H1 (cell line): ENCODE results near the gene LRP8. TPM values are rescaled to one million over a fixed set of nuclear protein-coding genes. Genes with fewer than 3 reads are reported as not detected.

Experiments used
- CTCF ChIA-PET: fragments of 300-600 bp; sonication (Branson Sonifier 250); formaldehyde crosslinking; loops from one replicate; lab custom pipeline; 2021; ENCODE audit not compliant: partially characterized antibody; lab: Charles Lee
- POLR2A ChIA-PET: fragments of 300-600 bp; sonication (Branson Sonifier 250); formaldehyde crosslinking; loops from one replicate; lab custom pipeline; 2021; ENCODE audit warnings: inconsistent platforms; ENCODE audit not compliant: partially characterized antibody; lab: Charles Lee
- DNase-seq, 2 experiments: peaks; one replicate each; pipeline versions ENCODE4 v3.0.0 to v3.0.0-alpha.2; 2010 to 2022; ENCODE audit warnings: low spot score in 2 of 2, low read depth in 1 of 2, mixed read lengths in 1 of 2
- FAIRE-seq: peaks from 2 replicates; lab custom pipeline; 2011; peaks lifted over from hg19 to GRCh38; lab: Jason Lieb, UNC
- H2AFZ ChIP-seq: 2 replicates; pipeline ENCODE4 v1.8.1; 2012; ENCODE audit warnings: low read length, inconsistent platforms
- H2AK5ac ChIP-seq: 2 replicates; pipeline ENCODE4 v1.6.1; 2013; ENCODE audit warnings: low read depth, low read length
- H2BK120ac ChIP-seq: replicated peaks from 2 replicates; pipeline ENCODE3; 2013; ENCODE audit warnings: low read depth, low read length, inconsistent platforms
- H2BK12ac ChIP-seq: 2 replicates; pipeline ENCODE4 v1.6.1; 2013; ENCODE audit warnings: low read depth, low read length
- H2BK15ac ChIP-seq: 2 replicates; pipeline ENCODE4 v1.6.1; 2013; ENCODE audit warnings: low read length
- H2BK20ac ChIP-seq: 2 replicates; pipeline ENCODE4 v1.6.1; 2013; ENCODE audit warnings: low read length
- H2BK5ac ChIP-seq: 2 replicates; pipeline ENCODE4 v1.6.1; 2013; ENCODE audit warnings: low read depth, low read length
- H3K14ac ChIP-seq: 2 replicates; pipeline ENCODE4 v1.6.1; 2013; ENCODE audit warnings: inconsistent platforms; ENCODE audit not compliant: insufficient read length
- H3K18ac ChIP-seq: 2 replicates; pipeline ENCODE4 v1.6.1; 2013; ENCODE audit warnings: low read length; ENCODE audit errors: extremely low read depth
- H3K23ac ChIP-seq: 2 replicates; pipeline ENCODE4 v1.6.1; 2013; ENCODE audit warnings: inconsistent platforms; ENCODE audit not compliant: insufficient read length
- H3K23me2 ChIP-seq: 2 replicates; pipeline ENCODE4 v1.6.1; 2013; ENCODE audit warnings: low read depth, low read length
- H3K27ac ChIP-seq: 2 replicates; pipeline ENCODE4 v1.6.1; 2011; ENCODE audit warnings: low read depth, low read length, inconsistent platforms
- H3K27me3 ChIP-seq, 4 experiments: replicated peaks in 1 of 4; 1 replicate in 1 of 4; 2 replicates in 3 of 4; pipeline versions ENCODE4 v1.6.1 to v1.8.1; 2011 to 2013; ENCODE audit warnings: low read length in 3 of 4, mild to moderate bottlenecking in 3 of 4, inconsistent platforms in 2 of 4, mixed read lengths in 2 of 4, moderate library complexity in 1 of 4; ENCODE audit not compliant: control insufficient read depth in 3 of 4, insufficient read depth in 3 of 4; ENCODE audit errors: extremely low read depth in 1 of 4
- H3K36me3 ChIP-seq, 4 experiments: 2 replicates each; pipeline versions ENCODE4 v1.6.1 to v1.8.1; 2011 to 2013; ENCODE audit warnings: mild to moderate bottlenecking in 4 of 4, low read length in 3 of 4, moderate library complexity in 2 of 4, control low read depth in 1 of 4, inconsistent platforms in 1 of 4; ENCODE audit not compliant: insufficient read depth in 4 of 4, control insufficient read depth in 2 of 4
- H3K4ac ChIP-seq: replicated peaks from 2 replicates; pipeline ENCODE3; 2013; ENCODE audit warnings: low read length, low read depth, mixed read lengths, inconsistent platforms; ENCODE audit not compliant: insufficient read length
- H3K4me1 ChIP-seq, 4 experiments: replicated peaks in 1 of 4; 1 replicate in 1 of 4; 2 replicates in 3 of 4; pipeline versions ENCODE4 v1.6.1 to v1.8.1; 2011 to 2013; ENCODE audit warnings: low read length in 3 of 4, inconsistent platforms in 2 of 4, mixed read lengths in 1 of 4; ENCODE audit not compliant: insufficient read depth in 4 of 4, control insufficient read depth in 3 of 4
- H3K4me2 ChIP-seq, 2 experiments: 2 replicates each; pipeline versions ENCODE4 v1.6.1 to v1.8.1; 2011 to 2013; ENCODE audit warnings: low read depth in 2 of 2, low read length in 2 of 2, control low read depth in 1 of 2, inconsistent platforms in 1 of 2, mild to moderate bottlenecking in 1 of 2; ENCODE audit not compliant: insufficient read depth in 1 of 2
- H3K4me3 ChIP-seq, 4 experiments: fragments of 200-600, 300-600 bp in 1 of 4; sonication (generic), shearing (Covaris generic), sonication (Bioruptor Twin) in 1 of 4; 2 replicates each; pipeline versions ENCODE4 v1.5.1 to v1.8.1; 2011 to 2016; ENCODE audit warnings: low read length in 4 of 4, low read depth in 3 of 4, control low read depth in 2 of 4, inconsistent platforms in 2 of 4, mild to moderate bottlenecking in 2 of 4, mixed read lengths in 1 of 4, moderate library complexity in 1 of 4; ENCODE audit not compliant: insufficient read depth in 2 of 4; ENCODE audit errors: extremely low read depth in 1 of 4
- H3K56ac ChIP-seq: replicated peaks from 2 replicates; pipeline ENCODE3; 2013; ENCODE audit warnings: low read depth, mild to moderate bottlenecking, mixed read lengths, low read length, inconsistent platforms; ENCODE audit not compliant: insufficient read length
- H3K79me1 ChIP-seq: 2 replicates; pipeline ENCODE4 v1.6.1; 2013; ENCODE audit warnings: low read depth, low read length, control low read depth
- H3K79me2 ChIP-seq, 2 experiments: 2 replicates each; pipeline versions ENCODE4 v1.6.1 to v1.8.1; 2012 to 2013; ENCODE audit warnings: low read length in 2 of 2, mild to moderate bottlenecking in 2 of 2, inconsistent platforms in 1 of 2; ENCODE audit not compliant: insufficient read depth in 2 of 2, control insufficient read depth in 1 of 2
- H3K9ac ChIP-seq, 4 experiments: replicated peaks in 1 of 4; 1 replicate in 1 of 4; 2 replicates in 3 of 4; pipeline versions ENCODE4 v1.6.1 to v1.8.1; 2011 to 2013; ENCODE audit warnings: low read depth in 3 of 4, low read length in 3 of 4, control low read depth in 2 of 4, mild to moderate bottlenecking in 2 of 4, moderate library complexity in 2 of 4, inconsistent platforms in 1 of 4; ENCODE audit errors: extremely low read depth in 1 of 4
- H3K9me3 ChIP-seq, 2 experiments: 2 replicates each; pipeline versions ENCODE4 v1.6.1 to v1.8.1; 2012 to 2013; ENCODE audit warnings: mild to moderate bottlenecking in 2 of 2, moderate library complexity in 2 of 2, control low read depth in 1 of 2, inconsistent platforms in 1 of 2, low read depth in 1 of 2, low read length in 1 of 2, mixed read lengths in 1 of 2; ENCODE audit not compliant: insufficient read depth in 2 of 2
- H4K20me1 ChIP-seq, 2 experiments: replicated peaks in 1 of 2; 2 replicates each; pipeline versions ENCODE3 to v1.8.1; 2011 to 2013; ENCODE audit warnings: inconsistent platforms in 2 of 2, low read length in 2 of 2, mild to moderate bottlenecking in 1 of 2; ENCODE audit not compliant: insufficient read depth in 2 of 2, control insufficient read depth in 1 of 2
- H4K5ac ChIP-seq: 2 replicates; pipeline ENCODE4 v1.6.1; 2013; ENCODE audit warnings: low read length, low read depth, mixed read lengths, inconsistent platforms; ENCODE audit not compliant: insufficient read length
- H4K8ac ChIP-seq: 2 replicates; pipeline ENCODE4 v1.8.0; 2013; ENCODE audit warnings: mild to moderate bottlenecking, moderate library complexity, low read length, inconsistent platforms; ENCODE audit not compliant: insufficient read depth; ENCODE audit errors: extremely low read depth
- H4K91ac ChIP-seq: replicated peaks from 2 replicates; pipeline ENCODE3; 2013; ENCODE audit warnings: low read length, mixed read lengths, inconsistent platforms; ENCODE audit not compliant: insufficient read length
- BCL11A ChIP-seq, 2 experiments: IDR thresholded peaks; one replicate each; pipeline ENCODE4 v1.6.1; 2011; ENCODE audit warnings: low read depth in 2 of 2, low read length in 2 of 2, mild to moderate bottlenecking in 2 of 2
- CHD2 ChIP-seq: IDR thresholded peaks from 2 replicates; pipeline ENCODE4 v1.6.1; 2012; ENCODE audit warnings: low read length, improper control_type of control experiment
- EP300 ChIP-seq, 2 experiments: IDR thresholded peaks; 1 replicate in 1 of 2; 2 replicates in 1 of 2; pipeline ENCODE4 v1.6.1; 2011 to 2012; ENCODE audit warnings: low read depth in 2 of 2, low read length in 2 of 2, mild to moderate bottlenecking in 2 of 2, borderline replicate concordance in 1 of 2, inconsistent platforms in 1 of 2, moderate library complexity in 1 of 2
- HDAC2 ChIP-seq, 2 experiments: fragments of 300-600 bp in 1 of 2; sonication (generic) in 1 of 2; IDR thresholded peaks; 2 replicates each; pipeline ENCODE4 v1.6.1; 2011 to 2012; ENCODE audit warnings: low read depth in 2 of 2, low read length in 2 of 2, mild to moderate bottlenecking in 2 of 2, moderate library complexity in 2 of 2, borderline replicate concordance in 1 of 2, inconsistent platforms in 1 of 2
- KDM5A ChIP-seq: fragments of 200-600 bp; IDR thresholded peaks from 2 replicates; pipeline ENCODE4 v1.7.1; 2012; ENCODE audit warnings: mild to moderate bottlenecking, low read length, inconsistent platforms, mixed read lengths
- MAFK ChIP-seq: IDR thresholded peaks from 2 replicates; pipeline ENCODE4 v1.6.1; 2012; ENCODE audit warnings: low read depth, mild to moderate bottlenecking, improper control_type of control experiment, low read length
- SIX5 ChIP-seq: IDR thresholded peaks from 2 replicates; pipeline ENCODE4 v1.6.1; 2011; ENCODE audit warnings: mild to moderate bottlenecking, low read depth, low read length
- SP1 ChIP-seq: IDR thresholded peaks from 2 replicates; pipeline ENCODE4 v1.6.1; 2011; ENCODE audit warnings: low read depth, low read length
- ZNF274 ChIP-seq: IDR thresholded peaks from 2 replicates; pipeline ENCODE4 v1.7.0; 2012; ENCODE audit warnings: low read length, borderline replicate concordance; ENCODE audit errors: extremely low read depth
- WGBS, 2 experiments: shearing (Covaris generic) in 1 of 2; methylation state at CpG; one replicate each; pipeline versions ENCODE4 v1.1.6 to v1.1.7; 2013 to 2015; ENCODE audit warnings: low lambda C conversion rate in 2 of 2, mixed read lengths in 2 of 2, inconsistent platforms in 1 of 2, low coverage in 1 of 2, missing lambda C conversion rate in 1 of 2; ENCODE audit not compliant: insufficient replicate concordance in 2 of 2, insufficient coverage in 1 of 2, insufficient read length in 1 of 2; ENCODE audit errors: extremely low coverage in 1 of 2, missing lambda C conversion rate in 1 of 2; 5-methylcytosine and 5-hydroxymethylcytosine counted together
- polyA plus RNA-seq, 7 experiments: library from polyadenylated mRNA; depleted of rRNA in 3 of 7; stranded (reverse) in 5 of 7; unstranded in 2 of 7; fragments of >200 nt in 5 of 7; fragments of 200-250 nt in 2 of 7; gene quantifications; 1 replicate in 5 of 7; 2 replicates in 1 of 7; 4 replicates in 1 of 7; pipeline versions ENCODE4 v1.2.1 to v1.2.3, GENCODE V29; 2011 to 2013; ENCODE audit warnings: missing spikeins in 2 of 7, mixed read lengths in 2 of 7
- total RNA-seq: library from RNA; stranded (reverse); fragmentation: NEBNext Ultra II Directional; extraction: Animal tissue kit (Norgen Biotek cat#: 25700); gene quantifications from 2 replicates; pipeline ENCODE4 v1.2.1, GENCODE V29; 2021

Gene LRP8
- total and polyA plus RNA-seq, 2 of the 8 experiments (the other 6 are each of a cell fraction or from before 2014, with no cell fraction given) = 63.2 to 66.4 TPM

- CTCF ChIA-PET = interaction anchor here (0.5 to 2.2 kb wide), 7 partner anchors 13 to 347 kb away, joined by 3 to 8 read pairs (median 4); no protein-coding TSS in a partner anchor
Observed at GRCh38 chr1:53377438-53377841, 49.6 kb upstream of the LRP8 start.

More at GRCh38 chr1:53377438-53377841, 49.6 kb upstream of the LRP8 start:
- Histone ChIP-seq H2BK20ac (no peak overlapping the region), H3K27me3 (peaks cover 0 to 3% (median 0%) of the 10 kb centered on the region in 4 experiments; a peak in 2 of 7 replicates), H2BK12ac (0 out of 2 replicates have a peak overlapping the region, but pooled peaks have one; percentile 88), H2AFZ (no peak overlapping the region), H2BK5ac (no peak overlapping the region), H3K18ac (no peak overlapping the region), H3K4me3 (no peak overlapping the region), H3K23ac (no peak overlapping the region), H2BK15ac (peak overlapping the region; percentile 13; the same call in 1 of the 2 replicates), H3K36me3 (no peaks in the 10 kb centered on the region), H2AK5ac (no peak overlapping the region), H3K9ac (no peak overlapping the region), H4K91ac (no peak overlapping the region), H3K14ac (no peak overlapping the region), H3K4me2 (no peak overlapping the region), H4K5ac (no peak overlapping the region), H3K27ac (no peak overlapping the region), H3K56ac (no peak overlapping the region), H3K4ac (no peak overlapping the region), H3K79me2 (no peaks in the 10 kb centered on the region), H3K23me2 (no peaks in the 10 kb centered on the region; the same call in 1 of the 2 replicates), H3K79me1 (no peaks in the 10 kb centered on the region), H3K9me3 (no peaks in the 10 kb centered on the region), H4K20me1 (no peaks in the 10 kb centered on the region), H3K4me1 (peaks cover 0 to 6% (median 3%) of the 10 kb centered on the region in 4 experiments; a peak in 3 of 7 replicates), H4K8ac (no peak overlapping the region), H2BK120ac (no peak overlapping the region)
- WGBS, 2 experiments = 92% methylated on average over 13 of the region's 13 CpGs; no CpG with 5 or more reads in 1 of the 2 experiments
- no peak for FAIRE-seq
- peak in 1 of 2 experiments; percentile 45 for DNase-seq
- POLR2A ChIA-PET = interaction anchor here (1.1 kb wide), 1 partner anchor 72 kb away, joined by 3 read pairs; no protein-coding TSS in a partner anchor
- no peak for TF ChIP-seq HDAC2 (IDR thresholded peaks at IDR 0.05; ENCODE audit: borderline replicate concordance in 1 of 2, low read depth in 2 of 2, low read length in 2 of 2)
- no peak for TF ChIP-seq EP300 (IDR thresholded peaks at IDR 0.05; ENCODE audit: borderline replicate concordance in 1 of 2, low read depth in 2 of 2, low read length in 2 of 2)
- no peak for TF ChIP-seq CHD2
- TF ChIP-seq ZNF274 = no peak
- no peak for TF ChIP-seq BCL11A (IDR thresholded peaks at IDR 0.05; ENCODE audit: low read depth in 2 of 2, low read length in 2 of 2)
- TF ChIP-seq KDM5A = no peak
- no peak for TF ChIP-seq MAFK
- no peak for TF ChIP-seq SP1
- TF ChIP-seq SIX5 = no peak
